Activated naive CD4-positive, alpha-beta T cell treated with anti-CD3 and anti-CD28 coated beads, Interleukin-2, amount 10 ng/mL, durations not matched to agents 7 days and 5 days (primary cell): ENCODE results near the gene FAM98B.

ENCODE experiments used
- CTCF ChIA-PET: fragments of 350-600 bp; sonication (Branson Sonifier 250); formaldehyde crosslinking; loops from one replicate; lab custom pipeline; 2021; ENCODE audit warnings: antibody characterized with exemption; lab: Charles Lee
- DNase-seq: peaks from one replicate; pipeline ENCODE4 v3.0.0-alpha.2; 2020
- H3K27ac Mint-ChIP-seq: one replicate; pipeline ENCODE4 v1.8.0; 2021; ENCODE audit warnings: mild to moderate bottlenecking, moderate library complexity, mixed read lengths
- H3K27me3 Mint-ChIP-seq: one replicate; pipeline ENCODE4 v1.8.0; 2021; ENCODE audit warnings: mild to moderate bottlenecking, mixed read lengths
- H3K36me3 Mint-ChIP-seq: one replicate; pipeline ENCODE4 v1.8.0; 2021; ENCODE audit warnings: mixed read lengths
- H3K4me1 Mint-ChIP-seq: one replicate; pipeline ENCODE4 v1.8.0; 2021; ENCODE audit warnings: mixed read lengths
- H3K4me3 Mint-ChIP-seq: one replicate; pipeline ENCODE4 v1.8.0; 2021; ENCODE audit warnings: mild to moderate bottlenecking, moderate library complexity, mixed read lengths
- H3K9me3 Mint-ChIP-seq: one replicate; pipeline ENCODE4 v1.8.0; 2021; ENCODE audit warnings: mixed read lengths

Gene FAM98B

DNA sequence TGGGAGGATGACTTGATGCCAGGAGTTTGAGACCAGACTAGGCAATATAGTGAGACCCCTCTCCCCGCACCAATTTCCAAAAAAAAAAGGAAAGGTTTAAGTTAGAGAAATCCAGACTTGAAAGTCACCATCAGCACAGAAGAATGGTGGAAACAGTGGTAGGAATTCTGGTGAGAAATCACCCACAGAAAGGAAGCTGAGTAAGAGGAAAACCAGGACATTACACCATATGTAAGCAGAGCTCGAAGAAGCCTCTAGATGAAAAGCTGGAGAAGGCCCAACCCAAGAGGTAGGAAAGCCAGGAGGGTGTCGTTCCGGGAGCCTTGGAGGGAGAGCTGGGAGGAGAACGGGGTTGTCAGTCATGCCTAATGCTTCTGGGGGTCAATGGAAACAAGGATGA is 70.2 kb downstream of the FAM98B start:
- no peak overlapping the region for H3K4me3 Mint-ChIP-seq
- peaks cover 70% of the 10 kb centered on the region for H3K36me3 Mint-ChIP-seq
- no peak for DNase-seq
- peaks cover 30% of the 10 kb centered on the region for H3K4me1 Mint-ChIP-seq
- CTCF ChIA-PET = interaction anchor here (0.6 to 2.5 kb wide), 2 partner anchors 15 to 160 kb away, joined by 3 to 9 read pairs; no protein-coding TSS in a partner anchor
- H3K27ac Mint-ChIP-seq = no peak overlapping the region
- H3K27me3 Mint-ChIP-seq = no peaks in the 10 kb centered on the region
- no peaks in the 10 kb centered on the region for H3K9me3 Mint-ChIP-seq

DNA sequence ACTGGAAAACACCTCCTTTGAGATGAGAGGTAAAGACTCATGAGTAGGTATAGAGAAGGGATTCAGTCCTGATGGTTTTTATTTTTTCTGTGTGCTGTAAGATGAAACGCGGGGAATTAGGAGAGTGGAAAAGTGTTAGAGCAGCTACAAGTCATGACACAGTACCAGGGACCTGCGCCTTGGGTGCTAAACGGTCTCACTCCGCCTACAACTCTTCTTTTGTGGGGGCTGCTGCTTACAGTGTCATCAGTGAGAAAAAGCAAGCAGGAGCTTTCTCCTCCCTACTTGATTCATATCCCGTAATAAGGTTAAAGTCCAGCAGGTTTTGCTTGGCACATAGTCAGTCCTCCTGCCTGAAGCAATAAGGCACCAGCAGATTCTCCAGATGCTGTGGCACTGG is 71.6 kb downstream of the FAM98B start:
- CTCF ChIA-PET = no interaction called here
- H3K9me3 Mint-ChIP-seq = no peaks in the 10 kb centered on the region
- no peaks in the 10 kb centered on the region for H3K27me3 Mint-ChIP-seq
- peaks cover 74% of the 10 kb centered on the region for H3K36me3 Mint-ChIP-seq
- no peak overlapping the region for H3K4me3 Mint-ChIP-seq
- H3K4me1 Mint-ChIP-seq = peaks cover 40% of the 10 kb centered on the region
- peak overlapping the region; percentile 16 for H3K27ac Mint-ChIP-seq
- DNase-seq = no peak

DNA sequence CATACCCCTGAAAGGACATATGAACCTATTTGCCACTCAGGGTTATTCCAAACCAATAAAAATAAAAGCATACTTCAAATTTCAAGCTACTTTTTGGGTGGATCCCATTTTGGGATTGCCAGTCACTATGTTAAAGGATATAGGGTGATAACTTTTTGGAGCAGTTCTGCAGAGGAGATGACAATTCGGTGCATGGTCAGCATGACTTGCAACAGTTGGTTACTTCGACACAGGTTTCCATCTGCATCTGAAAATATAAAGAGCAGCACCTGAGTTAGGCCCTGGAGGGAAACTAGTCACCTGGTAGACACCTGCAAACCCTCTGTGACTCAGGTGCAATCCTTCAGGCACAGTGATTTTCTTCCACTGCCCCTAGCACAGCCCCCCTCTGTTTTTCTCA is 72.2 kb downstream of the FAM98B start:
- H3K4me3 Mint-ChIP-seq = no peak overlapping the region
- no peaks in the 10 kb centered on the region for H3K27me3 Mint-ChIP-seq
- peaks cover 45% of the 10 kb centered on the region for H3K4me1 Mint-ChIP-seq
- CTCF ChIA-PET = no interaction called here
- peak overlapping the region; percentile 29 for H3K27ac Mint-ChIP-seq
- DNase-seq = no peak
- no peaks in the 10 kb centered on the region for H3K9me3 Mint-ChIP-seq
- H3K36me3 Mint-ChIP-seq = peaks cover 81% of the 10 kb centered on the region

DNA sequence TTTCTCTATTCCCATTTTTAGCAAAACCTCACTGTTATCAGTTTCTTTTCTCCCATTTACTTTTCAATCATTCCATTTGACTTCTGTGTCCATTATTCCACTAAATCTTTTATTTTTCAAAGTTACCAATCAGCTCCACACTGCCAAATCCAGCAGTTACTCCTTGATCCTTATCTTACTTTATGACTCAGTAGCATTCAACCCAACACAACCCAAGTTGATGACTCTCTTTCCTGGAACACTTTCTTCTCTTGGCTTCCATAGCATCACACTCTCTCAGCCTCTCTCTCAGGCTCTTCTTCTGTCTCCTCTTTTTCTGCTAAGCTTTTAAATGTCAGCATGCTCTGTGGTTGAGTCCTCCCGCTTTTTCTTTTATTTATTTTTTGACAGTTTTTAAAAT is 74.4 kb downstream of the FAM98B start:
- peaks cover 54% of the 10 kb centered on the region for H3K4me1 Mint-ChIP-seq
- H3K4me3 Mint-ChIP-seq = no peak overlapping the region
- H3K36me3 Mint-ChIP-seq = peaks cover 86% of the 10 kb centered on the region
- no peaks in the 10 kb centered on the region for H3K9me3 Mint-ChIP-seq
- CTCF ChIA-PET = no interaction called here
- H3K27ac Mint-ChIP-seq = peak overlapping the region; percentile 29
- H3K27me3 Mint-ChIP-seq = no peaks in the 10 kb centered on the region
- no peak for DNase-seq

GRCh38 chr15:38530113-38530512 is 76.2 kb downstream of the FAM98B start:
- H3K9me3 Mint-ChIP-seq = no peaks in the 10 kb centered on the region
- DNase-seq = no peak
- CTCF ChIA-PET = interaction anchor here (1.1 kb wide), 1 partner anchor 168 kb away, joined by 4 read pairs; no protein-coding TSS in a partner anchor
- peaks cover 72% of the 10 kb centered on the region for H3K4me1 Mint-ChIP-seq
- H3K36me3 Mint-ChIP-seq = peaks cover 93% of the 10 kb centered on the region
- H3K27ac Mint-ChIP-seq = no peak overlapping the region
- H3K27me3 Mint-ChIP-seq = no peaks in the 10 kb centered on the region
- H3K4me3 Mint-ChIP-seq = no peak overlapping the region

GRCh38 chr15:38531509-38531908 is 77.6 kb downstream of the FAM98B start:
- DNase-seq = no peak
- Mint-ChIP-seq H3K9me3 (no peaks in the 10 kb centered on the region), H3K4me3 (no peak overlapping the region), H3K4me1 (peaks cover 82% of the 10 kb centered on the region), H3K27ac (peak overlapping the region; percentile 44), H3K27me3 (no peaks in the 10 kb centered on the region), H3K36me3 (peaks cover 93% of the 10 kb centered on the region)
- CTCF ChIA-PET = interaction anchor here (2.1 to 5.3 kb wide), 2 partner anchors 151 to 159 kb away, joined by 6 to 20 read pairs; no protein-coding TSS in a partner anchor

DNA sequence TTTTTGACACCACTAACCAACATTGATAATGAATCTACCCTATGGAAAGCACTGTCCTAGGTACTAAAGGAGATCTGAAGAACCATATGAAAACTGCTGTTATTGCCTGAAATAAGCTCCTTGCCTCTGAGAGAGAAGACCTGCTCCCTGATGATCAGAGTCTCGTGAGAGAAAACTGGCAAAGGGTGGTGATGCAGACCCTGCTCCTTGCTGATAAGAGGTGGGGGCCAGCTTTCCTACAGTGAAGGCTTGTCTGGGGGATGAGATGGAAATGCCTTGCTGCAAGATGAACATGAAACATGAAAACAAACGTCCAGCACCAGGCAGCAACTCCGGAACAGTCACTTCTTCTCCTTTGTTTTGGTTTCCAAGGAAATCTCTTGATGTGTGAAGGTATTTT is 78.8 kb downstream of the FAM98B start:
- H3K4me3 Mint-ChIP-seq = no peak overlapping the region
- no peaks in the 10 kb centered on the region for H3K9me3 Mint-ChIP-seq
- H3K27me3 Mint-ChIP-seq = no peaks in the 10 kb centered on the region
- H3K27ac Mint-ChIP-seq = peak overlapping the region; percentile 73
- peaks cover 93% of the 10 kb centered on the region for H3K36me3 Mint-ChIP-seq
- DNase-seq = no peak
- H3K4me1 Mint-ChIP-seq = peaks cover 90% of the 10 kb centered on the region
- CTCF ChIA-PET = interaction anchor here (2.1 to 5.3 kb wide), 2 partner anchors 150 to 158 kb away, joined by 6 to 20 read pairs; no protein-coding TSS in a partner anchor

GRCh38 chr15:38533416-38533915 is 79.5 kb downstream of the FAM98B start:
- CTCF ChIA-PET = interaction anchor here (2.1 to 5.3 kb wide), 2 partner anchors 149 to 157 kb away, joined by 6 to 20 read pairs; no protein-coding TSS in a partner anchor
- Mint-ChIP-seq H3K4me3 (no peak overlapping the region), H3K9me3 (no peaks in the 10 kb centered on the region), H3K27me3 (no peaks in the 10 kb centered on the region), H3K27ac (peak overlapping the region; percentile 73), H3K36me3 (peaks cover 95% of the 10 kb centered on the region), H3K4me1 (peaks cover 92% of the 10 kb centered on the region)
- no peak for DNase-seq

- peaks cover 92% of the 10 kb centered on the region for H3K36me3 Mint-ChIP-seq
- H3K9me3 Mint-ChIP-seq = no peaks in the 10 kb centered on the region
- no peak for DNase-seq
- H3K27me3 Mint-ChIP-seq = no peaks in the 10 kb centered on the region
- H3K4me1 Mint-ChIP-seq = peaks cover 93% of the 10 kb centered on the region
- CTCF ChIA-PET = interaction anchor here (0.8 to 5.3 kb wide), 3 partner anchors 157 to 166 kb away, joined by 3 to 20 read pairs (median 4); no protein-coding TSS in a partner anchor
- peak overlapping the region; percentile 73 for H3K27ac Mint-ChIP-seq
- H3K4me3 Mint-ChIP-seq = no peak overlapping the region
Observed at GRCh38 chr15:38533926-38534325, 80.0 kb downstream of the FAM98B start.

DNA sequence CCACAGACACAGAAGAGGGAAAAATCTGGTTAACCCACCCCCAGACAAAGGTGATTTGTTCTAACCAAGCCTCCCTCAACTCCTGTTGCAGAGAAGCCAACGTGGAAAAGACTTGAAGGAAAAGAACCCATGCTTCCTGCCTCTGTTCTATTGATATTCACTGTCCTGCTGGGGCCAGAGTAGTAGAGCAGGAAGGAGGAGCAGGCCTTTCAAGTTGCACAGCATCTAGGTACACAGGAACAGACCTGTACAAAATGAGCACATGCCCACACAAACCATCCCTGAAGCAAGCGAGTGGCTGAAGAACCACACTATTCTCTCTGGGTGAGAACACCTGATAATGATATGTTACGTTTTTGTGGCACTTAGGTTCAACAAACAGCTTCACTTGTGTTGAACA is 80.8 kb downstream of the FAM98B start:
- peaks cover 95% of the 10 kb centered on the region for H3K4me1 Mint-ChIP-seq
- H3K27ac Mint-ChIP-seq = peak overlapping the region; percentile 68
- CTCF ChIA-PET = interaction anchor here (0.8 to 5.3 kb wide), 5 partner anchors 29 to 165 kb away, joined by 3 to 20 read pairs (median 4); partner anchors contain the start of gene RASGRP1

GRCh38 chr15:38535491-38536200 is 81.7 kb downstream of the FAM98B start:
- CTCF ChIA-PET = interaction anchor here (0.9 to 5.3 kb wide), 5 partner anchors 28 to 160 kb away, joined by 3 to 20 read pairs (median 4); partner anchors contain the start of gene RASGRP1
- no peak for DNase-seq
- no peak overlapping the region for H3K27ac Mint-ChIP-seq
- no peaks in the 10 kb centered on the region for H3K27me3 Mint-ChIP-seq
- H3K36me3 Mint-ChIP-seq = peaks cover 82% of the 10 kb centered on the region
- H3K4me3 Mint-ChIP-seq = no peak overlapping the region
- no peaks in the 10 kb centered on the region for H3K9me3 Mint-ChIP-seq
- H3K4me1 Mint-ChIP-seq = peaks cover 94% of the 10 kb centered on the region

More for the DNA sequence above, 80.8 kb downstream of the FAM98B start:
- H3K4me3 Mint-ChIP-seq = no peak overlapping the region
- H3K27me3 Mint-ChIP-seq = no peaks in the 10 kb centered on the region
- no peak for DNase-seq
- no peaks in the 10 kb centered on the region for H3K9me3 Mint-ChIP-seq
- peaks cover 86% of the 10 kb centered on the region for H3K36me3 Mint-ChIP-seq

DNA sequence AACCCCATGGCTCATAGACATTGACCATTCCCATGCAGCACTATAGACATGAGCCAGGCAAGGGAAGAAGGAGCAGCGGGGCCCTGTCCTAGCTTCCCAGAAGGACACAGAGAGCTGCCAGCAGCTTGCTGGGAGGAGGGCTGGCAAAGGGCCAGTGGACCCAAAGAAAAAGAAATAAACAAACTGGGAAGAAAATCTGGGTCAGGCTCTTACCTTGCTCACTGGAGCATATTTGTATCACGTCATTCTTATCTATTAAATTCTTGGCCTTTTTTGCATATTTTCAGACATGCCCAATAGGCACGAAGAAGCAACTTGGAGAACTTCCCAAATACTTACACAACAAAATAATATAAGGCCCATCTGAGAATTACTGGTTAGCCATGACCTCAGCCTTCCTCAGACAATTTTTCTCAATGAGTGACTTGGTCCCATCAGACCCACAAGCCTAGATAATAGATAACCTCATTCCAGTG is 82.3 kb downstream of the FAM98B start:
- Mint-ChIP-seq H3K27me3 (no peaks in the 10 kb centered on the region), H3K36me3 (peaks cover 81% of the 10 kb centered on the region), H3K27ac (no peak overlapping the region), H3K4me3 (no peak overlapping the region), H3K9me3 (no peaks in the 10 kb centered on the region), H3K4me1 (peaks cover 95% of the 10 kb centered on the region)
- no peak for DNase-seq
- CTCF ChIA-PET = interaction anchor here (0.9 kb wide), 1 partner anchor 147 kb away, joined by 3 read pairs; no protein-coding TSS in a partner anchor
